Stimulated activated CD4-positive, alpha-beta T cell treated with anti-CD3 and anti-CD28 coated beads, Interleukin-1b, Interleukin-23, amount 100 ng/mL, for 24 hours (primary cell): ENCODE measurements around the gene SMTNL2.
"Not testable (repeated sequence)": the region's sequence is repeated elsewhere in the genome, so short reads cannot be mapped to it uniquely, and the experiment has no call there.

Source experiments
- DNase-seq, 4 experiments: peaks; one replicate each; pipeline ENCODE4 v3.0.0-alpha.2; 2020; ENCODE audit warnings: low read depth in 4 of 4, low spot score in 1 of 4

The SMTNL2 gene

GRCh38 chr17:4559966-4560365 is 24.4 kb upstream of the SMTNL2 start:
- no peak for DNase-seq

- no peak for DNase-seq
Measured at GRCh38 chr17:4560421-4560820, 23.9 kb upstream of the SMTNL2 start, which contains the start of gene GGT6. Gene GGT6 (minus strand): TSS chr17:4560577. CDS start chr17:4560521, 56 bp downstream.

- DNase-seq = no peak
Measured at GRCh38 chr17:4560837-4561256, 23.5 kb upstream of the SMTNL2 start.

GRCh38 chr17:4562015-4562969 is 22.0 kb upstream of the SMTNL2 start:
- no peak for DNase-seq

GRCh38 chr17:4565209-4566141 is 18.9 kb upstream of the SMTNL2 start:
- peak in 2 of 4 experiments; percentile 30 for DNase-seq

GRCh38 chr17:4566785-4567184 is 17.5 kb upstream of the SMTNL2 start:
- peak in 3 of 4 experiments; percentile 34 to 38 (median 37) for DNase-seq

GRCh38 chr17:4569591-4569990 is 14.7 kb upstream of the SMTNL2 start:
- no peak for DNase-seq

GRCh38 chr17:4572131-4572530 is 12.2 kb upstream of the SMTNL2 start:
- DNase-seq = no peak

GRCh38 chr17:4573115-4573514 is 11.2 kb upstream of the SMTNL2 start:
- DNase-seq = no peak

- DNase-seq = peak in 3 of 4 experiments; percentile 21 to 60 (median 51)
Measured at GRCh38 chr17:4573669-4574068, 10.7 kb upstream of the SMTNL2 start.

- no peak for DNase-seq
Measured at GRCh38 chr17:4574448-4575045, 9.8 kb upstream of the SMTNL2 start.

- DNase-seq = no peak
Measured at GRCh38 chr17:4576161-4576558, 8.2 kb upstream of the SMTNL2 start.

- DNase-seq = no peak
Measured at GRCh38 chr17:4576729-4577322, 7.5 kb upstream of the SMTNL2 start.

GRCh38 chr17:4577386-4577993 is 6.8 kb upstream of the SMTNL2 start:
- no peak for DNase-seq

GRCh38 chr17:4578349-4578748 is 6.0 kb upstream of the SMTNL2 start:
- DNase-seq = not testable (repeated sequence)

GRCh38 chr17:4579678-4580077 is 4.7 kb upstream of the SMTNL2 start:
- DNase-seq = no peak

- DNase-seq = no peak
Measured at GRCh38 chr17:4580291-4580690, 4.0 kb upstream of the SMTNL2 start.

GRCh38 chr17:4582101-4582501 is 2.2 kb upstream of the SMTNL2 start:
- no peak for DNase-seq

GRCh38 chr17:4582691-4583090 is 1.6 kb upstream of the SMTNL2 start:
- DNase-seq = no peak

- no peak for DNase-seq
Measured at GRCh38 chr17:4583206-4583605, 1.1 kb upstream of the SMTNL2 start.
